Measurements from ENCODE around the gene SLC39A10.

SLC39A10 gene

DNA sequence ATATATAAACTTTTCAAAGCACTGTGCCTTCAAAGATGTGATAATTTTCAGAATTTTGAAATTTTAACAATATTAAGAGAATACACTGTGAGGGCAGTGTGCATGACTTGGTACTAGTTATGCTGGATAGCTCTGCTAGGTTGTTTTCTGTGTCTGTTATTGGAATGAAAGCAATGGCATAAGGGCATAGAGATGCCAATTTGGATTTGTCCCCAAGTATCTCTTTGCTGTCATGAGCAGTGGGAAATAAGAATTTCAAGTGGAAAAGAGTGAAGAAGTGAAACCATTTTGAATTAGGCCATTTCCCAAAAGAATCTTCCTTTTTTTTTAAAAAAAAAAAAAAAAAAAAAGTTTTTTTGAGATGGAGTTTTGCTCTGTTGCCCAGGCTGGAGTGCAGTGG, 76.8 kb downstream of the SLC39A10 start:
- DNase-seq: no peak

DNA sequence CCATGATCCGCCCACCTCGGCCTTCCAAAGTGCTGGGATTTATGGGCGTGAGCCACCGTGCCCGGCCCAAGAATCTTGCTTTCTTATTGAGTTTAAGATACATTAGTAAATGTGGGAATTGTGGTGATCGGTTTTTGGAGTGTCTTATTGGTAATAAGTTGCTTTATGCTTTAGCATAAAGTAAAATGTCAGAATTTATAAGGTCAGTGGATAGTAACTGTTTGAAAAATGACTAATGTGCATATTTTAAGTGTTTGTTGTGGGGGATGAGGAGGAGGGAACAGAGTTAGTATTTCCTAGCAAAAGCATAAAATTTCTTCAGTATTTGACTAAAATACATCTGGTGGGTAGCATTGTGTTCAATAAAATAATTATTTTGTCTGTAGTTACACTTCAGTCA, 77.4 kb downstream of the SLC39A10 start:
- no peak for DNase-seq

DNA sequence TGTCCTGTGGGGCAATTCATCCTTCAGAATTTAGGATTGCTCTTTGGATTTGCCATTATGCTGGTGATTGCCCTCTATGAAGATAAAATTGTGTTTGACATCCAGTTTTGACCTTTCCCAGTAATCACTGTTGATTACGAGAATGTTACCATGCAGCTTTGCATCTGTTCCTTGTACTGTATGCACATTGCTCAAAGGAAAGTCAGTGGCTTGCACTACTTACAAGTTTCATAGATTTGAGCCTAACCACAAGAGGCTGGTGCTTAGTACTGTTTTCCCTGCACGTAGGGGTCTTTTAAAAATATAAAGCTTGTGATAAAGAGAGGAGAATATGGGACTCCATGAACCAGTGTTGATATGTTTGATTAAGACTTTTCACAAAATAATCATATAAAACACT, 77.9 kb downstream of the SLC39A10 start:
- no peak for DNase-seq

DNA sequence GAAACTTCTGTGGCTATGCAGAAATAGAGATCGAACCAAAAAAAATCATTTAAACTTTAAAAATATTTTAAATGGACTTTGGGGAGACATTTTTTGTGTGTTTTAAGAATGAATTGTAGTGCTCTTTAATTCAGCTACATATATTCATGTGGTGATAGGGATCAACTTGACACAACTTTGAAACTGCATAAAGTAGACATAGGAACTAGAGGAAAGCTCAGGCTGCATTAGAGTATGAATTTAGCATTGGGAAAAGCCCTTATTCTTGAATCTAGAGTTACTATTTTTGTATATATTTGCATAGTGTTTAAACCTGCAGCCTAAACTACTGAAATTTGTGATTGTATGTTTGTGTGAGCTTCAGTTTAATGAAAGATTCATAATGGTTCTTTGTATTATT, 78.3 kb downstream of the SLC39A10 start:
- no peak for DNase-seq

DNA sequence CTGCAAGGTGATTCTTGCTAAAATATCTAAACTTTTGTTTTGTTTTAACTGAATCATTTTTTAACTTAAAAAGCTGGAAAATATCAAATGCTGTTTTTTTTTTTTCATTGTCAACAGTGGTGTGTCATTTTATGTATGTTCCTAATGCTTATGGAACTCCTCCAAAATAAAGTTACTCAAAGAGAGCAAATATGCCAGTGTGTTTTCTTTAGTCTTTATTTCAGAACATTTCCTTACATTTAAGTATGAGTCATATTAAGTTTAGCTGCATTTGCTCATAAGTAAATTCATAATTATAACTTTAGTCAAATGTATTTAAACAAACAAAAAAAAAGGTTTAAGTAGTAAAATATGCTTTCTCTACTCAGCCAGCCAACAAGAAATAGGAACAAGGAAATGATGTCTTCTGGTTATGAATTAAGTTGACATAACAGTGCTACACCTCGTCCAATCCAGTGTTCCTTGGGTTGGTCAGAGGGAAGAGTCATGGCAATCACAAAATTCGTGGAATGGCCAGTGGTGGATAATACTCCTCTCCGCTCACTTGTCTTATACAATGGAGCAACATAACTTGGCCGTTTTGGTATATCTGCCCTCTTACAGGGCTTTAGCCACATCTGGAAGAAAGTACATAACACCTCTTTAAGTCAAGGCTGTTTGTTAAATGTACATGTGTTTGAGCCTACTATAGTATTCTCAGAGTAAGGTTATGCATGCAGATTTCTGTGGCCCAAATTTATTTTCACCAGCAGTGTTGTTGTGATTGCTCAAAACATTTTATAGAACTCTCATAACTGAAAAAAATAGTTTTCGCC, 80.7 kb downstream of the SLC39A10 start:
- no peak for DNase-seq

DNA sequence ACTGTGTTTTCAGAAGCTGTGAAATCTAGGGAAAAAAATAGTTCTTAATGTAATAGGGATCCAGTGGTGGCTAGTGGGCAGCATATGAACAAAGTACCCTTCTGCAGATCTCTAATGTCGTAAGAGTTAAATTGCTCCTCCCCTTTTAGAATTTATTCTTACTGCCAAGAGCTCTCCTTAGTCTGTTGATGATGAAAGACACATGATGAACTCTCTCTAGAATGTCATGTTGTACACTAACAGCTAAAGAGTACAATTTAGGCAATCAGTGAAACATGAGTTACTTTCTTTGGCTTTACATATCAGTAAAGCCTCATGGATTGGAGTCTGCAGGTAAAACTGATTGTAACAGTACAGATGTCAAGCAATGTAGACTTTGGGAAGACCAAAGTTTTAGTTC, 84.2 kb downstream of the SLC39A10 start:
- no peak for DNase-seq

DNA sequence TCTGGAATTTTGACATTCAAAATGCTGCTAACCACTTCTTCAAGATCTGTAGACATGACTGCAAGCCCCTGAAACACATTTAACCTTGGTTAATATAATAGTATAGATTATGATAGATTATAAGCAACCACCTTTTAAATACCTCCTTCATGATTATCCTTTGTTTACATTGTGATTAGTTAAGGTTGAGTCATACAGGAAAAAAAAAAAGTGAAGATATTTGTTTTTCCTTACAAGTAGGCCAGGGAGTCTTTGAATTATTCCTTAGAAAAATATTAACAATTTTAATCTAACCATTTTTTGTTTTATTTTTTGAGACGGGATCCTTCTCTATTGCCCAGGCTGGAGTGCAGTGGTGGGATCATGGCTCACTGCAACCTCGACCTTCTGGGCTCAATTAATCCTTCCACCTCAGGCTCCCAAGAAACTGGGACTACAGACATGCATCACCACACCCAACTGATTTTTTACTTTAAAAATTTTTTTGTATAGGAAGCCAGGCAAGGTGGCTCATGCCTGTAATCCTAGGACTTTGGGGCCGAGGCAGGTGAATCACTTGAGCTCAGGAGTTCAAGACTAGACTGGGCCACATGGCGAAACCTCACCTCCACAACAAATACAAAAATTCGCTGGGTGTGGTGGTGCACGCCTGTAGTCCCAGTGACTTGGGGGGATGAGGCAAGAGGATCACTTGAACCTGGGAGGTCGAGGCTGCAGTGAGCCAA, 99.4 kb downstream of the SLC39A10 start:
- DNase-seq: no peak

DNA sequence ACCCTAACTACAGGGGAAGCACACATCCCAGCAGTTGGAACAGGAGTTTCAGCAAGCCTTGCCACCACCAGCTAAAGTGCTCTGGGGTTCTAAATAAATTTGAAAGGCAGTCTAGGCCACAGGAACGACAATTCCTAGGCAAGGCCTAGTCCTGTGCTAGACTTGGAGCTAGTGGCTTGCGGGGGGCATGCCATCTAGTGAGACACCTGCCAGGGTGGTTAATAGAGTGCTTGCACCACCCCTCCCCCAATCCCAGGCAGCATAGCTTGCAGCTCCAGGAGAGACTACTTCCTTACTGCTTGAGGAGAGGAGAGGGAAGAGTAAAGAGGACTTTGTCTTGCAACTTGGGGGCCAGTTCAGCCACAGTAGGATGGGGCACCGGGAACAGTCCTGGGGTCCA, 101.8 kb downstream of the SLC39A10 start:
- no peak for DNase-seq

DNA sequence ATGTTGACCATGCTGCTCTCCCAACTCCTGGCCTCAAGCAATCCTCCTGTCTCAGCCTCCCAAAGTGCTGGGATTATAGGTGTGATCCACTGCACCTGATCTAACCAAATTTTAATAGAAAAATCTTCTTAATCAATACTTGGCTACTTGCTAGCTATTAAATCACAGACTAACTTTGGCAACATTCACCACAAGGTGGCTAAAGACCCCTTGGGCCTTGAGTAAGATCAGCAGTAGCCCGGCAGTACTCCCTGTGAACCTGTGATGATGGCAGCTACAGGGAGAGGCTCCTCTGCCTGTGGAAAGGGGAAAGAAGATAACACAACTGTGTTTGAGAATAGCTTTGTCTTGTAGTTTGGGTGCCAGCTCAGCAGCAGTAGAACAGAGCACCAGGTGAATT, 102.9 kb downstream of the SLC39A10 start:
- no peak for DNase-seq

DNA sequence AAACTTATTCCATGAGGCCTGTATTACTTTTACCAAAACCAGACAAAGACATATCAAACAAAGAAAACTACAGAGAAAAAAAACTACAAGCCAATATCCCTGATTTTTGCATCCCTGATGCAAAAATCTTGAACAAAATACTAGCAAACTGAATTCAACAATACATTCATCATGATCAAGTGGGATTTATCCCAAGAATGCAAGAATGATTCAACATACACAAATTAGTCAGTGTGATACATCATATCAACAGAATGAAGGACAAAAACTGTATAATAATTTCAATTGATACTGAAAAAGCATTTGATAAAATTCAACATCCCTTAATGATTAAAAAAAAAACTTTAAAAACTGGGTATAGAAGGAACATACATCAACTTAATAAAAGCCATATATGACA, 106.8 kb downstream of the SLC39A10 start:
- DNase-seq: no peak

DNA sequence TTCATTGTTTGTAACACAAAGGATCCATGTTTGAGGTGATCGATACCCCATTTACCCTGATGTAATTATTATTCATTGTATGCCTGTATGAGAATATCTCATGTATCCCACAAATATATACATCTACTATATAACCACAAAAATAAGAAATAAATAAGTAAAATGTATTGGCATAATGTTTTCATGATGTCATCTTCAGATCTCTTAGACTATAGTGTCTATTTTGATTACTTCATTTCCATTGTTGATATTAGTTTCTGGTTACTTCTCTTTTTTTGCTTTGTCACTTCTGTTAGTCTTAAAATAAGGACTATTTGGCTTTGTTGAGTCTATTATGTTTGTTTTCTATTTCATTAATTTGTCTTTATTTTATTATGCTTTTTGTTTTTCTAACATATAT, 109.7 kb downstream of the SLC39A10 start:
- no peak for DNase-seq

DNA sequence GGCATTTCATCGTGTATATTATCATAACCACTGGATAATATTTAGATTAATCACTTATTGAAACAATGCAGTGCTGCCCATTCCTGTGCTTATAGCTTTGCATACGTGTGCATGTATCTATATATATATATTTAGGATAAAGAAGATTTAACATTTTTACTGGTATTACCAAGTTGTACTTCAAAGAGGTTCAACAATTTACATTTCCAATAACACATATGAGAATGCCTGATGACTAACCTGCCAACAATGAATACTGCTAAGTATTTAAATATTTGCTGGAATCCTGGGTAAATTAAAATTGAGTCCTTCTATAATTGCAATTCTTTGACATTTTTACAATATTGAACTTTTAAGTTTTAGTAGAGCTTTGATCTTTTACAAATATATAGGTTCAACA, 111.4 kb downstream of the SLC39A10 start:
- no peak for DNase-seq

DNA sequence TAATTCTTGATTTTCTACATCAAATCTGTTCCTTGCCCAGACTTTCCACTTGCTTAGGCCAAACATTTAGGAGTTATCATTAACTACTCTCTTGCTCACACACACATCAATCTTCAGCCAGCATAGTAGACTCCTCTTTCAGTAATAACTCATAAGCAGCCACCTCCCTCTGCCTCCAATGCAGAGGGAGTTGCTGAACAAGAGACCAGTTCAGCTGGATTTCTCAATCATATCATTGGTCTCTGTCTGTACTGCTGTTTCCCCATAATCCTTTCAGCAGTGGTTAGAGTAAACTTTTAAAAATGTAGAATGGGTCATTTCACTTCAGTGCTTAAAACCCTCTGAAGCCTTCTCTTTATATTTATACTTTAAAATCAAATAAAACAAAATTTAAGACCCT, 112.9 kb downstream of the SLC39A10 start:
- DNase-seq: no peak

DNA sequence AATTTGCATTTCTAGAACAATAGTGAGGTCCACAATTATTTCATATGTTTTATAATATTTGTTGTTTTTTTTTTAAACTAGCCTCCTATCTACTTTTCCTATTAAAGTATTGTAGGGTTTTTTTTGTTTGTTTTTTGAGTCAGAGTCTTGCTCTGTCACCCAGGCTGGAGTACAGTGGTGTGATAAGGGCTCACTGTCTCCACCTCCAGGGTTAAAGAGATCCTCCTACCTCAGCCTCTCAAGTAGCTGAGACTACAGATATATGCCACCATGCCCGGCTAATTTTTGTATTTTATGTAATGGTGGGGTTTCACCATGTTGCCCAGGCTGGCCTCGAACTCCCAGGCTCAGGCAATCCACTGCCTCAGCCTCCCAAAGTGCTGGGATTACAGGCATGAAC, 122.5 kb downstream of the SLC39A10 start:
- no peak for DNase-seq

DNA sequence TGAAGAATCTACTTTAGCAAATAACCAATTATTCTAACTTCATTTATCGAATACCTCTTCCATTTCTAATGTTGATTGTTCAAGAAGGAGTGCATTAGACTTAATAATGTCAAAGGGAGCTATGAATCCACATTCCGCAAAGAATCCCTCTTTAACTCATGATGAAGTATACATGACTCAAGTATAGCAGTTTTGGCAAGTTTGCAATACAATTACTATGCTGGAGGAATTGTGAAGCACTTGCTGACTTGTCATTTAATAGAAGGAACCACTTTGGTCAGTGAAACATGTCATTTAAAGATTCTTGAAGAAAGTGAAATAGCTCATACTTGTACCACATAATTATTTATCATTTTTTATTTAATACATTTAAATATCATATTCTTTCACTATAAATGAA, 125.1 kb downstream of the SLC39A10 start:
- no peak for DNase-seq

Measured in CD4-positive, alpha-beta T cell treated with Interleukin-15 for 1 hour (primary cell).